ENCODE measurements around the gene RXRB.
"Not testable (repeated sequence)": the region's sequence is repeated elsewhere in the genome, so short reads cannot be mapped to it uniquely, and the experiment has no call there.

The RXRB gene

GRCh38 chr6:33200219-33201146 lies at the start of gene RXRB, which contains the start of gene SLC39A7:
Gene RXRB, minus strand, starts transcription at chr6:33200665. Its CDS starts 189 bp downstream, at chr6:33200476.
Gene SLC39A7, plus strand, starts transcription at chr6:33200867. Its CDS starts 379 bp downstream, at chr6:33201246.
- peak; percentile 66 for DNase-seq

- DNase-seq, result no peak
Measured at GRCh38 chr6:33249732-33250630, 49.5 kb upstream of the RXRB start.

GRCh38 chr6:33248932-33249731 lies 48.7 kb upstream of the RXRB start:
- DNase-seq, result peak; percentile 97

GRCh38 chr6:33248643-33248931 lies 48.1 kb upstream of the RXRB start:
- DNase-seq, result no peak

GRCh38 chr6:33247977-33248642 lies 47.6 kb upstream of the RXRB start:
- peak; percentile 23 for DNase-seq

- DNase-seq, result no peak
Measured at GRCh38 chr6:33243476-33243875, 43.0 kb upstream of the RXRB start.

GRCh38 chr6:33241968-33242367 lies 41.5 kb upstream of the RXRB start:
- DNase-seq, result no peak

GRCh38 chr6:33237741-33238140 lies 37.3 kb upstream of the RXRB start:
- no peak for DNase-seq

GRCh38 chr6:33236852-33237251 lies 36.4 kb upstream of the RXRB start:
- DNase-seq, result no peak

GRCh38 chr6:33236328-33236727 lies 35.9 kb upstream of the RXRB start:
- DNase-seq, result no peak

- no peak for DNase-seq
Measured at GRCh38 chr6:33235221-33235634, 34.8 kb upstream of the RXRB start.

GRCh38 chr6:33226503-33227120 lies 26.1 kb upstream of the RXRB start:
- DNase-seq, result not testable (repeated sequence)

- DNase-seq, result no peak
Measured at GRCh38 chr6:33217681-33218080, 17.2 kb upstream of the RXRB start.

- no peak for DNase-seq
Measured at GRCh38 chr6:33217246-33217645, 16.8 kb upstream of the RXRB start.

GRCh38 chr6:33216117-33216649 lies 15.7 kb upstream of the RXRB start:
- no peak for DNase-seq

GRCh38 chr6:33215271-33216116 lies 15.0 kb upstream of the RXRB start:
- DNase-seq, result no peak

GRCh38 chr6:33213989-33214335 lies 13.5 kb upstream of the RXRB start:
- DNase-seq, result no peak

GRCh38 chr6:33213166-33213988 lies 12.9 kb upstream of the RXRB start:
- no peak for DNase-seq

GRCh38 chr6:33212857-33213165 lies 12.3 kb upstream of the RXRB start:
- no peak for DNase-seq
